IPS DF 19.7 (cell line): ENCODE data around the gene CCDC122.
"Not testable (repeated sequence)": the region's sequence is repeated elsewhere in the genome, so short reads cannot be mapped to it uniquely, and the experiment has no call there.

Experiments
- DNase-seq: peaks from one replicate; pipeline ENCODE4 v3.0.0-alpha.2; 2013; ENCODE audit warnings: low read depth, low spot score

The CCDC122 gene

DNA sequence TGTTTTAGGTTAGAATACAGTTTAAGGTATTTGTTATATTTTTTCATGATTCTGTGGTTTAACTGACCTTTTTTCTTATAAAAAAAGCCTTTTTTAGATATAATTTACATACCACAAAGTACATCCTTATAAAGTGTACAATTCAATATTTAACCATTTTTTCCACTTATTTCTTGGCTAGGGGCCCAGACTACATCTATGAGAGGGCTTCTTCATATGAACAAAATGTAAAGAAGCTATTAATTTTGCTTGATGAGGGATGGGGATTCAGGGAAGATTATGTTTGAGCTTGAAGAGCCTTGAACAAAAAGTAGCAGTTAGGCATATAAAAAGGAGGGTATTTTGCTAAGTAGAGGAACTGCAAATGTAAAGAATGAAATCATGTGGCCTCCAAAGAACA, 2.2 kb downstream of the CCDC122 start:
- no peak for DNase-seq

DNA sequence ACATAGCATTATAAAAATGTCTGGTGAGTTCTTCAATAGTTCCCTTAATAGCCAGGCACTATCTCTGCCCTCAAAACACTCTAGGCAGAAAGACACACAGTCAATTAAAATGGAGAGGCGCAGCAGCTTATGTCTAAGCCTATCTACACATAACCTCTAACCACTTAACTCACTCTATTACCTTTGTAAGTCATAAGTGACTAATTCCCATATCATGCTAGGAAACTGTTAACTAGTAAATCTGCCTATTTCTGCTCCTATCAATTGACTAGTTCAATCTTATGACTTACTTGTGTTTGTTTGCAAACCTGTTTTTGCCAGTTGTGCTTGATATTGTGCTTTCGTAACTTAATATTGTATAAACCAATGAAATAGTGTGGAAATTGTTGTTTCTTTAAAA, 3.2 kb downstream of the CCDC122 start:
- no peak for DNase-seq

DNA sequence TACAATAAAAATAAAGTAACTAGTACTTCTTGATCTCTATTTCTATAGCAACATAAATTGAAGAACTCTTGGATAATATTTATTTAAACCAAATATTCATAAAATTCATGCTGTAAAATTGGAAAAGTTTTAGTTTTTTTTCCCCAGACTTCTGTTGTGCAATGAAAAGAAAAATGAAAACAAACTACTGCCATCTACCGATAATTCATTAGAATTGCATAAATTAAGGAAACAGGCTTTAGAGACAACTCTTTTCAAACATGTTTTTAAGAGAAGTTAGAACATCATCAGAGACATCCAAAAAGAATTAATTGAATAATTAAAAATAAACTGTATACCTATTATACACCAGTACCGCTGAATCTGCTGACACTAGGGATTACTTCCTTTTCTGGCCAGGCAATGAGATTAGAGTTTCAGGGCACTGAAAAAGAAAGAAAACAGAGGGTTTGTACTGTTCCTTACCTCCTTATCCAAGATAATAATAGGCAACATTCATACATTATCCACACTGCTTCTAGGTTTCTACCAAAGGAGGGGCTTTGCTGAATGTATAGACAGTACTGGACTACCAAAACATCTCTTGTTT, 4.9 kb downstream of the CCDC122 start:
- no peak for DNase-seq

DNA sequence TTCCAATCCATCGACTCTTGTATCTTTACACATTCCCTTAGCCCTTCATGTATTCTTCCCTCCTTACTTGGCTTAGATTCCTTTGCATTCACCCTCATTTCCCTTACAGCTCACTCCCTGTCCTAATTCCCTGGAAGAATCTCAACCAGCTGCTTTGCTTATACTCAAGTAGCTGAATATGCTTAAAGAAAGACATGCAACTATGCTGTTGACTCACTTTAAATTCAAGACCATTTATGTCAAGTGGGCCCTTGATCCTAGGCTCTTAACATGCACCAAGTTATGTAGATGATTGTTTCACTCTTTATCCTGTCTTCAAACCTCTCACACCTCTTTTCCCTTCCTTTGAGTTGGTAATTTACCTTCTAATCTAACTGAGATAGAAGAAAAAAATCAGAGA, 7.4 kb downstream of the CCDC122 start:
- no peak for DNase-seq

DNA sequence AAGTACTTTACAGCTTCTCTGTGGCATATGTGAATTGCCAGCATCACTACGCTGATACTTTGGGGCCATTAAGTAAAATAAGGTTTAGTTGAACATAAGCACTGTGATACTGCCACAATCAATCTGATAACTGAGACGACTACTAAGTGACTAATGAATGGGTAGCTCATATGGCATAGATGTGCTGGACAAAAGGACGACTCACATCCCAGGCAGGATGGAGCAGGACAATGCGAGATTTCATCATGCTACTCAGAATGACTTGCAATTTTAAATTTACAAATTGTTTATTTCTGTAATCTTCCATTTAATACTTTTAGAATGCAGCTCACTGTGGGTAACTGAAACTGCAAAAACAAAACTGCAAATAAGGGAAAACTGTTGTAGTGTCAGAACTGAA, 13.6 kb downstream of the CCDC122 start:
- no peak for DNase-seq

DNA sequence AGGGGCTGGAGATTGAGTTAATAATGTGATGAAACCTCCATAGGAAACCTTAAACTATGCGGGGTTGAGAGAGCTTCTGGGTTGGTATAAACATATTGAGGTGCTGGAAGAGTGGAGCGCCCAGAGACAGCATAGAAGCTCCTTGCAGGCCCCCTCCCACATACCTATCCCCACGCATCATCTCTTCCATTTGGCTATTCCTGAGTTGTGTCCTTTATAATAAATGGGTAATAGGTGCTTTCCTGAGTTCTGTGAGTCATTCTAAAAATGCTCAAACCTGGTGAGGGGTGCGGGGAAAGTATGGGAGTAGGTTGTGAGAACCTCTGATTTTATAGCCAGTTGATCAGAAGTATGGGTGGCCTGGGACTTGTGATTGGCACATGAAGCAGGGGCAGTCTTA, 14.6 kb downstream of the CCDC122 start:
- DNase-seq, result no peak

DNA sequence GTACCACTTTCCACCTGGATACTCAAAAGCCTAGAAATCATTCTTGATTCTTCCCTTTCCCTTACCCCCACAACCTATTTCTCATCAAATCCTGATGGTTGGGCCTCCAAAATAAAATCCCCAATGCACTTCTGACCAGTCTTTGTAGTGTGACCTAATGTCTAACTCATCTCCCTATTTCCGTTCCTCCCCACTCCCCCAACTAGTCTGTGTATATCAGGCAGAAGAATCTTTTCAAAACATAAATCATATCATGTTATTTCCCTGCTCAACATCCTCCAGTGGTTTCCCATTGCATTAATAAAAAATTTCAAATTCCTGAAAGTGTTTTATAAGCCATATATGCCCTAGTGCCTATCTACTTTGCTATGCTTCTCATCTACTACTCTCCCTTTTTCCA, 17.7 kb downstream of the CCDC122 start:
- DNase-seq, result no peak

DNA sequence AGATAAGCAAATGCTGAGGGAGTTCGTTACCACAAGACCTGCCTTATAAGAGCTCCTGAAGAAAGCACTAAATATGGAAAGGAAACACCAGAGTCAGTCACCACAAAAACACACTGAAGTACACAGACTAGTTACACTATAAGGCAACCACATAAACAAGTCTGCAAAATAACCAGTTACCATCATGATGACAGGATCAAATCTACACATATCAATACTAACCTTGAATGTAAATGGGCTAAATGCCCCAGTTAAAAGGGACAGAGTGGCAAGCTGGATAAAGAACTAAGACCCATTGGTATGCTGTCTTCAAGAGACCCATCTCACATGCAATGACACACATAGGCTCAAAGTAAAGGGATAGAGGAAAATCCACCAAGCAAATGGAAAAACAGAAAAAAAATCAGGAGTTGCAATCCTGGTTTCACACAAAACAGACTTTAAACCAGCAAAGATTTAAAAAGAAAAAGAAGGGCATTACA, 26.6 kb downstream of the CCDC122 start:
- no peak for DNase-seq

DNA sequence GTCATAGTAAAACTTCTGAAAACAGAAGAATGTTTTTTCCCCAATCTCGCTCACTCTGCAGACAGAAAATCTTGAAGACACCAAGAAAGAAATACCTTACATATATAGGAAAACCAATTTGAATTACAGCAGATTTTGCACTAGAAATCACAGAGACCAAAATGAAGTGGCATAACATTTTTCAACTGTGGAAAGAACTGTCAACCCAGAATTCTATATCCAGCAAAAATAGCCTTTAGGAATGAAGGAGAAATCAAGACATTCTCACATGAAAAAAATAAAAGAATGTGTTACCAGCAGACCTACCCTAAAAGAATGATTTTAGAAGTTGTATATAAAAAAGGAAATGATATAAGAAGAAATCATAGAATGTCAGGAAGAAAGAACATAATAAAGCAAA, 28.7 kb downstream of the CCDC122 start:
- no peak for DNase-seq

DNA sequence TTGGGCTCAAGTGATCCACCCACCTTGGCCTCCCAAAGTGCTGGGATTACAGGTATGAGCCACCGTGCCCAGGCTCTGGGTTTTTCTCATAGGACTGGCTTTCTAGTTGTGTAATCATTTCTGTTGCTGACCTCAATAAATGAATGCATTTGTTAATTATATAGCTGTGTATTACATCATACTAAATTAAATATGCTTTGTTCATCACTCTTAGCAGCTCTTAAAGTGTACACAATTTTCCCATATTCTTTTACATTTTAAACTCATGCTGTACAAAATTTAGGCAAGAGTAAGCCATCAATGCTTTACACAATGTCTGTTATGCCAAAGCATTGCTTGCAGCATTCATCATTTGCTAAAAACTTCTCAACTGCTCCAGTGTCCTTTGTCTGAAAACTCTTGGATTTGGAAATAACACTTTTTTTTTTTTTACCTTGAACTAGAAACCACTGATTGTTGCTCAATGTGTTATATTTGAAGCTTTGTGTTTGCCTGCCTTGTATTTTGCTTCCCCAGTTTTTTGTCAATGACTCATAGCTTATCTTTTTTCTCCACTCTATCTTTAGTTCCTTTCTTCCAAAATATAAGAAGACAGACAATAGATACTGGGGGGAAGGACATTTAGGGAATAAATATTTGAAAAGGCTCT, 31.4 kb downstream of the CCDC122 start:
- no peak for DNase-seq

DNA sequence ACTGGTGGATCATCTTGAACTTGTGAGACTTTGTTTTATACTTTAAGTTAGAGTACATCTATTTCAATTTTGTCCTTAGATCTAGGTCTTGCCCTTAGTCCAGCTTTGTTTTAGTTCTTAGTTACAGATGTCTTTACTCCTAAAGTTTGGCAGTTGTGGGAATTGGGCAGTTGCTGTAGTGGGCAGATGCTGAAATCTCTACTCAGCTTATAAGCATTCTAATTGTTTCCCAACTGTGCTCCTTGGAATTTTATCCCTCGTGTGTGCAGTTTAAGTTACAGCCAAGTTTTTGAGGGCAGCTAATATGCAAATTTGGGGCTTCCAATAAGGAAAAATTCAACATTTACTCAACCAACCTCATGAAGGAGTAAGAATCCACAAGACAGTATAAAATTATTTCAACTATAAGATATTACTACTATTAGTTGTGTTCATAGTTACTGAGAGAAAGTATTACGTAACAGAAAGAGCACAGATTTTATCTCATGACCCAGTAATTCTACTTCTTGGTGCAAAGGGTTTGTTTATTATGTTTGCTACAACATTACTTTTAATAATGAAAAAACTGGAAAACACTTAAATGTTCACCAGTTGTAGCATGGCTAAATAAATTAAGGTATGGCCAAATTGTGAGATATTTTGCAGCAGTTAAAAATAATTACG, 32.9 kb downstream of the CCDC122 start:
- DNase-seq, result no peak

DNA sequence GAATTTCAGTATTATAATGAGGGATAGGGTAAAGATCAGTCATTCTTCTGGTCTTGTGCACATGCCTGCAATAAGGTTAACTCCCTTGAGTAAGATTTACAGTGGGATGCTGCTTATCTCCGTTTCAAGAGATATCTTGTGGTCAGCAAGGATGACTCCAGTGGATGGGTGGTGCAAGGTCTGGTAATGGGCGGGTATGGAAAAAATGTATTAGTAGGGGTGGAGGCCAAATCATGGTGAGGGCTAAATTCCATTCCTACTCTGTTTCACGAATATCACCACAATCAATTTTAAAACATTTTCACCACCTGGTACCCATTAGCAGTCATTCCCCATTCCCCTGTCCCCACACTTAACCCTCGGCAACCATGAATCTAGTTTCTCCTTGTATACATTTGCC, 40.6 kb downstream of the CCDC122 start:
- DNase-seq, result no peak

DNA sequence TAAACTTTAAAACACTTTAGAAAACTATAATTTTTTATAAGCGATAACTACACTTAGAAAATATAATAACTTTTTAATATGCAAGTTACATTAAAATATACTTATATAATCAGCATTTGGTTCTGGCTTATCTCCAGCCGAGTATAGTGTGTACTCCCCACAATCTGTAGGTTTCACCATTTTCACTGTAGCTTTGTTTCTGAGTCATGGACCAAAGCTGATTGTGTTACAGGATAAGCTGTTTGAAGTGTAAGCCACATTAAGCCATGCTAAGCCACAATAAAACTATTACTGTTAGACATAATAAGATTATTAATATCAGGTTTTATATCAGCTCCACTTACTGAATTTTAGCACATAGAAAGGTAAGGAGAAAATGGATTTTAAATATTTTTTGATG, 43.8 kb downstream of the CCDC122 start:
- no peak for DNase-seq

DNA sequence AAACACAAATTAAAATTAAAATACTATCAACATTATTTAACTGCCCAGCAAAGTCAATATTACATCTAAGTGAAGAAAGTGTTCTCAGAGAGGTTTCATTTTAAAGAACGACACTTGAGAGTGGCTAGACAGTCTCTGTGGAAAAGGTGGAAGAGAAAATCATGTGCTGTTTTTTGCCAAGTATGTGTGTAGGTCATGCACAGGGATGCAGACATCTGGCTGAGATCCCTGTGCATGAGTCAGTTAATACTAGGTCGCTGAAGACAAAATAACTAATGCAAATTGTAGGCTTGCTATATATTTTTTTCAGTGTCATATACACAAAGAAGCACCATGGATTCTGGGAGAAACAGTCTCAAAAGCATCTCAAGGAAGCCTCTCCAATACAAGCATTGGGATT, 48.5 kb downstream of the CCDC122 start:
- no peak for DNase-seq

DNA sequence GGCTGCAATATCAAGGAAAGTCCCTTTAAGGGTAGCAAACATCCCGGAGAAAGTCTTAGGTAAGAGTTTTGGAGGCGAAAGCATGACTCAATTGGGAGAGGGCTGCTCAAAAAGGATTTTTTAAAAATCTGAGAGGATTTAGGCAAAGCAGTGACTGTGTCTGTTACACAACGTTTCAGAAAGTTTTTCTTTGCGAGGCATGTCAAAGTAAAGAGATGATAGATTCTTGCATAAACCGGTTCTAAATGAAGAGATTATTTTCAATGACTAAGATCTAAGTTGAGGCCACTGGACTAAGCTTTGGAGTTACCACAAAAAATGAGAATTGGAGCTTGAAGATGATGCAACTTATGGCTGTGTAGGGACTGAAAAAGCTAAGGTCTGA, 49.1 kb downstream of the CCDC122 start:
- no peak for DNase-seq

DNA sequence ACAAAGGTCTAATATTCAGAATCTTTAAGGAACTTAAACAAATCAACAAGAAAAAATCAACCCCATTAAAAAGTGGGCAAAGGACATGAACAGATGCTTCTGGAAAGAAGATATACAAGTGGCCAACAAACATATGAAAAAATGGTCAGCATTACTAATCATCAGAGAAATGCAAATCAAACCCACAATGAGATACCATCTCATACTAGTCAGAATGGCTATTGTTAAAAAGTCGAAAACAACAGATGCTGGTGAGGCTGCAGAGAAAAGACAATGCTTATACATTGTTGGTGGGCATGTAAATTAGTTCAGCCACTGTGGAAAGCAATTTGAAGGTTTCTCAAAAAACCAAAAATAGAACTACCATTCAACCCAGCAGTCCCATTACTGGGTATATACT, 54.9 kb downstream of the CCDC122 start:
- not testable (repeated sequence) for DNase-seq

DNA sequence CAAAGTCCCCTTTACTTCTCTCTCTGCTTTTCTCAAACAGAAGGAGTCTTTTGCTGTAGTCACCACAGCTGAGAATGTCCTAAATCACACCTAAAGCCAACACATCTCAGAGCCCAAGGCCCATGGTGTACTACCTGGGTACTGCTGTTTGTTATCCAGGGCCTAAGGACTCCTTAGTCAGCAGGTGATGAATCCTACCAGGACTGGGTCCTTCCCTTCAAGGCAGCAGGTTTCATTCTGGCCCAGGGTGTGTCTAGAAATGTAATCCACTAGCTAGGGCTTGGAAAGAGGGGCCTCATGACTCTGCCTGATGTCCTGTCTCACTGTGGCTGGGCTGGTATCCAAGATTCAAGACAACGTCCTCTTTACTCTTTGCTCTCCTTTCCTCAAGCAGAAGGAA, 56.6 kb downstream of the CCDC122 start:
- DNase-seq, result no peak

DNA sequence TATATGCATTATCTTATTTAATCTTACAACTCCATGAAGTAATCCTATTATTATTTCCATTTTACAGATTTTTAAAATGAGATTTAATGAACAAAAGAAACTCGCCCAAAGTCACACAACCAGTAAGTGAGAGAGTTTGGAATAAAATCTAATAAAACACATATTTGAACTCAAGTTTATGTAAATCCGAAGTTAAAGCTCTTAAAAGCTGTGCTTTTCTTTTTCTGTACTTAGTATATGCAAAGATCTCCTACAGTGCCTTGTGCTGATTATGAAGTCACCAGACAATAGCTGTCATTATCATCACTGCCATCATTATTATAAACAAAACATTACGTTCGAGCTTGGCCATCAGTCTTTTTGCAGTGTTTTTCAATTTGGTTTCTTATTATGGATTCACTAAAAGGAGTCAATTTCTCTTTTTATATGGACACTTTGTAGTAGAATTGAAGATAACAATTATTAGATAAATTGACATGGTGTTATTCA, 63.1 kb downstream of the CCDC122 start:
- no peak for DNase-seq

DNA sequence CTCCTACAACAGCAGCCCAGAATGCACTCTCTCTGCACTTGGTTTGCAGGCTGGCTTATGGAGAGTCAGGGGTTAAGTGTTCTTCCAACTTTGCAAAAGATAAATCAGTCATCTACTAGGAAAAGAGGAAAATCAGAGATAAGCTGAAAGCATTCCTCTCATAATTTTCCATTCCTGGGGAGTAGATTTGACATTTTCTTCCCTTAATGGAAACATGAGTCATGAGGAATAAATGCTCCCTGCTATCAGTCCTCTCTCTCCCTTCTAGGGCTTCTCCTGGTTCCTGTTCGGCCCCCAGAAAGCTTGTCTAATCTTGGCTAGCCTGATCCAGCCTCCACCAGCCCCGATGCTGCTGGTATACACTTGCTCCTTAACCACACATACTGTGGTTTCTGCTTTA, 64.3 kb downstream of the CCDC122 start:
- no peak for DNase-seq

DNA sequence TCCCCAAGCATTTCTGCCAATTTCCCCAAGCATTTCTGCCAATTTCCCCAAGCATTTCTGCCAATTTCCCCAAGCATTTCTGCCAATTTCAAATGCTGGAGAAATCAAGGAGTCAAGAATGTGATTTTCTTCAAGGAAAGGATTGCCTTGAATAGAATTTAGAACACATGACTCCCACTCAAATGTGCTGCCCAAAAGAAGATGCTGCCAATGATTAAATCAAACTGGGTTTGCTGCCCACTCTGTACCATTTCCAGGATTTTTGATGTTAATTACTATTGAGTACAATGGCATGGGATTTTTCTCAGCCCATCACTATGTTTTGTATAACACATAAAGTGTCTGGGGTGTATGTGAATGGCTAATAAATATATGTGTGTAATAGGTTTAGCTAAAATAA, 70.9 kb downstream of the CCDC122 start:
- no peak for DNase-seq

DNA sequence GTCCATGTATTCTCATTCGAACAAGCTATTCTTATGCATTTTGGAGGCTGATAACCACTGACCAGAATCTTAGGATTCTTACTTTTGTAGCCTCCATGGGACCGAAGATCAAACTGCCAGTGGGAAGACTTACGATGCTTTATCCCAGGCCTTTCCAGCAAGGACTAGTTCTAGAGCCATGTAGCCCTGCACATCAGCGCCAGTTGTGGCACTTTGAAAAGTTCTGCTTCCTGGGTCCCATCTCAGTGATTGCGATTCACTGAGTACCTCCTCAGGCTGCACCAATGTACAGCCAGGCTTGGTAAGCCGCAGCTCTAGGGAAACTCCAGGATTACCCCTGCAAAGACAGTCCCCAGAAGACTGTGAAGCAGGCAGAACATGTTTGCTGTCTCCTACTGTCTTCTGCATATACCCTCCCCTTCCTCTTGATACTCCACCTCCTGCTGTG, 73.8 kb downstream of the CCDC122 start:
- no peak for DNase-seq

DNA sequence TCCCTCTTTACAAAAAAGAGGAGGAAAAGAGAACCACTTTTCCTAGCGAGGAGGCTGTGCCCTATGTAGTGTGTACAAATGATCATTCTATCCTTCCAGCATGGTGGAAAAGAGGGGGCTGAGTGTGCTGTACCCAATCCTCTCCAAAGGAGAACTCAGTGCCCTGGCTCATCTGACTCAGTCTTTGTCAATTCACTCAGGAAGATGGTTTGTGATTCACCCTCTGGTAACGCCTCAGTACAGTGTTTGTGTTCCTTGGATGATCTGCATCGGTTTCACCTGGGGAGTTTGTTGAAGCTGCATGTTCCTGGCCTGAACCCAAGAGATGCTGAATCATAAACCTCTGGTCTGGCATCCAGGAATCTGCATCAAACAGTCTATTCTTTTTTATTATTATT, 74.5 kb downstream of the CCDC122 start:
- no peak for DNase-seq

DNA sequence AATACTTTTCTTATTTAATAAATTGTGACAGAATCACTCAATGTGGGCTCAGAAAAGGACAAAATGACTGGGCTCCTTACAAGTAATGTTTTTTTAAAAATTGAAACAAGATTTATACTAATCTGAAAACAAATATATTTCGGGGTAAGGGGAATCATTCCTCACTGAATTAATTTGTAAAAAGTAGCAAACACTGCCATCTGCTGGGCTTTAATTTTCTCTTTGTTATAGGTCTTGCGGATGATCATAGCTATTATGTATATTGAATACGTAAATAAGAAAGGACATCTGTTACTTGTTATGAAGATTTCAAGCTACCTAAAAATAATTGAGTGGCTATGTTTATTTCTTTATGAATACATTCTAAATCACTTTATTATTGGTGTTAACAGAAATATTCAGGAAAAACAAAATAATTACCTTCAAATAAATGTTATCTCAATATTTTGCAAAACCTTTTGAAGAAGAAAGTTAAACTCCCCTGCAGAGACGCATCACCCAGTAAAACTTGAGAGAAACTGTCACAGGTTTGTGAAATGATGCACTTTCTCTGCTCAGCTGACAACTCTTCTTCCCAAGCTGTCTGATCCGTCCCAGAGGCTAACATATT, 75.0 kb downstream of the CCDC122 start:
- DNase-seq, result no peak
